ENCODE measurements around the gene RASD1. TPM values are rescaled to one million over a fixed set of nuclear protein-coding genes. Genes with fewer than 3 reads are reported as not detected.

Gene RASD1
- 100 to 1,000 TPM; 124 to 175 TPM for total RNA-seq

GRCh38 chr17:17496189-17497064, at the start of gene RASD1:
TSS of gene RASD1 (minus strand) at chr17:17496395. CDS start at chr17:17496181, 214 bp downstream.
- Histone ChIP-seq H3K4me1 (replicated peaks) (peaks cover 19% of the 10 kb centered on the region), H3K9me3 (no peaks in the 10 kb centered on the region), H3K4me3 (peak within 1 kb of the TSS; percentile 55 to 79), H3K36me3 (no peaks in the 10 kb centered on the region), H3K27ac (peak within 1 kb of the TSS; percentile 92 to 95), H3K27me3 (replicated peaks; ENCODE audit: insufficient read depth) (no peaks in the 10 kb centered on the region)
- under 1% methylated on average over 66 of the region's 93 CpGs for WGBS
- DNase-seq (ENCODE audit: low spot score): peak; percentile 93
- TF ChIP-seq CTCF (IDR thresholded peaks at IDR 0.05) (peak; percentile 93 to 98 (median 98)), POLR2AphosphoS5 (IDR thresholded peaks at IDR 0.05) (peak; percentile 76), POLR2A (IDR thresholded peaks at IDR 0.05) (peak; percentile 98)
- intact Hi-C loops (cut with DNase I): loop anchor here (2.0 to 5.0 kb wide), 3 partner anchors 74 to 146 kb away; no protein-coding TSS in a partner anchor

GRCh38 chr17:17545984-17546383, 49.8 kb upstream of the RASD1 start:
- no peak for DNase-seq (ENCODE audit: low spot score)
- no peaks in the 10 kb centered on the region for H3K27me3 ChIP-seq (replicated peaks; ENCODE audit: insufficient read depth)
- peaks cover under 1% of the 10 kb centered on the region for H3K4me1 ChIP-seq (replicated peaks)
- intact Hi-C loops (cut with DNase I): no loop called here
- H3K27ac ChIP-seq: peak overlapping the region; percentile 16 to 58
- TF ChIP-seq POLR2A (IDR thresholded peaks at IDR 0.05) (no peak), CTCF (IDR thresholded peaks at IDR 0.05) (no peak), POLR2AphosphoS5 (IDR thresholded peaks at IDR 0.05) (no peak)
- no peaks in the 10 kb centered on the region for H3K36me3 ChIP-seq
- no peak overlapping the region for H3K4me3 ChIP-seq
- no peaks in the 10 kb centered on the region for H3K9me3 ChIP-seq
- 73% methylated on average over 7 of the region's 7 CpGs for WGBS

GRCh38 chr17:17545031-17545820, 49.0 kb upstream of the RASD1 start:
- Histone ChIP-seq H3K27ac (peak overlapping the region; percentile 16 to 58), H3K27me3 (replicated peaks; ENCODE audit: insufficient read depth) (no peaks in the 10 kb centered on the region), H3K4me3 (no peak overlapping the region), H3K9me3 (no peaks in the 10 kb centered on the region), H3K36me3 (no peaks in the 10 kb centered on the region), H3K4me1 (replicated peaks) (peaks cover 8% of the 10 kb centered on the region)
- WGBS: 79% methylated on average over 20 of the region's 20 CpGs
- no peak for DNase-seq (ENCODE audit: low spot score)
- TF ChIP-seq CTCF (IDR thresholded peaks at IDR 0.05) (no peak), POLR2AphosphoS5 (IDR thresholded peaks at IDR 0.05) (peak; percentile 28)
- intact Hi-C loops (cut with DNase I): no loop called here

GRCh38 chr17:17542906-17543635, 46.9 kb upstream of the RASD1 start:
- H3K4me3 ChIP-seq: no peak overlapping the region
- no peak overlapping the region for H3K27ac ChIP-seq
- no peaks in the 10 kb centered on the region for H3K27me3 ChIP-seq (replicated peaks; ENCODE audit: insufficient read depth)
- peaks cover 18% of the 10 kb centered on the region for H3K4me1 ChIP-seq (replicated peaks)
- H3K9me3 ChIP-seq: no peaks in the 10 kb centered on the region
- no peak for DNase-seq (ENCODE audit: low spot score)
- no peaks in the 10 kb centered on the region for H3K36me3 ChIP-seq
- WGBS: 96% methylated on average over 22 of the region's 22 CpGs
- no peak for TF ChIP-seq POLR2AphosphoS5 (IDR thresholded peaks at IDR 0.05)
- TF ChIP-seq POLR2A (IDR thresholded peaks at IDR 0.05): no peak
- no peak for TF ChIP-seq CTCF (IDR thresholded peaks at IDR 0.05)
- intact Hi-C loops (cut with DNase I): no loop called here
